ENCODE measurements around the gene LCNL1.

DNA sequence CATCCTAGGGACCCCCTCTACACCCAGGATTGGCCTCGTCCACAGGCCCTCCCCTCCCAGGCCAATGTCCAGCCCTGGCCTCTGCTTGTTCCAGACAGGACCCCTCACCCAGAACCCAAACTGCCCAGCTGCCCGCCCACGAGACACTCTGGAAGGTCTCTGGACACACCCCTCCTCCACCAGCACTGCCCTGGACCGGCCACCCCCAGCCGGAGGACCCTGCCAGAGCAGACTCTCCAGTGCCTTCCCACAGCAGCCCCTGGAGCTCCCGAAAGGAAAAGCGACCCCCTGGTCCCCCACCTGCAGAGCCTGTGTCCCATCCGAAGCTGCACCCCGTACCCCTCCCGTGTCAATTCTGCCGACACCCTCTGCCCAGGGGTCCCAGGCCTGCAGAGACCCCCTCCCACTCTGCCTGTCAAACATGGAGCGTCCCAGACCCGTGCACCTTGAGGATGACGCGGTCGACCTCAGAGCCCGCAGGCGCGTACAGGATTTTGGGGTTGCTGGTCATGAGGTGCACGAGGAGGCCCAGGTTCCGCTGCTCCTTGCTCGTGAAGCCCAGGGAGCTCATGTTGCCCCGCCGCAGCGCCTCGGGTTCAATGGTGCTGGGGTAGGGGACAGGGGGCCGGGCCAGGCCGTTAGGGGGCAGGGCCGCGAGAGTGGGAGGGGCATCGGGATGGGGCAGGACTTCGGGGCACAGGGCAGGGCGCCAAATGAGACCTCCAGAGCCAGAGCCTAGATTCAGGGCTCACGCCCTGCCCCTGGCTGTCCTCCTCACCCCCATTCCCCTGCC lies 37.3 kb downstream of the LCNL1 start:
- no peak for TF ChIP-seq CTCF (optimal IDR thresholded peaks at IDR 0.05 in 1 of 3, IDR thresholded peaks at IDR 0.05 in 1 of 3, conservative IDR thresholded peaks at IDR 0.05 in 1 of 3; ENCODE audit: extremely low read depth in 1 of 3, insufficient read depth in 2 of 3, low read length in 3 of 3)
- no peak for TF ChIP-seq EZH2 (IDR thresholded peaks at IDR 0.05; ENCODE audit: low read length)
